K562 (cell line): ENCODE data around the gene GDAP1L1. TPM values are rescaled to one million over a fixed set of nuclear protein-coding genes. Genes with fewer than 3 reads are reported as not detected.
"Not testable (repeated sequence)": the region's sequence is repeated elsewhere in the genome, so short reads cannot be mapped to it uniquely, and the experiment has no call there.

Source experiments
- ATAC-seq: fragments of 200-7000 bp; cut with Tn5 transposase; 3 replicates; pipeline ENCODE4 v1.9.1; 2020; ENCODE audit warnings: moderate library complexity
- BruUV-seq: library from RNA; stranded (reverse); fragments of 400-500 nt; replicated peaks from 2 replicates; lab custom pipeline; 2021; lab: Mats Ljungman, UMichigan
- CTCF ChIA-PET: fragments of 300-600 bp; formaldehyde crosslinking; extraction: SDS; loops from one replicate; lab custom pipeline; 2021; ENCODE audit warnings: low intra/inter-chr PET ratio; lab: Yijun Ruan, JAX
- POLR2A ChIA-PET: fragments of 300-600, 350-650 bp; sonication (Branson Sonifier 250); formaldehyde crosslinking; extraction: SDS; loops from one replicate; lab custom pipeline; 2021; ENCODE audit warnings: antibody characterized with exemption, inconsistent platforms; lab: Yijun Ruan, JAX
- DNase-seq, 4 experiments: peaks; one replicate each; pipeline versions ENCODE4 v3.0.0 to v3.0.0-alpha.2; 2011 to 2018; ENCODE audit warnings: low spot score in 3 of 4, mixed read lengths in 3 of 4; ENCODE audit errors: extremely low read depth in 1 of 4
- FAIRE-seq: peaks from 2 replicates; lab custom pipeline; 2011; peaks lifted over from hg19 to GRCh38; lab: Jason Lieb, UNC
- H2AFZ ChIP-seq: 2 replicates; pipeline ENCODE4 v1.6.0; 2011; ENCODE audit warnings: low read depth, low read length, control low read depth, inconsistent platforms
- H3K27ac ChIP-seq: fragments of 200-600 bp; 3 replicates; pipeline ENCODE4 v1.8.0; 2011; ENCODE audit warnings: low read depth, mild to moderate bottlenecking, control low read depth, inconsistent platforms, low read length, moderate library complexity, mixed read lengths; ENCODE audit errors: extremely low read depth
- H3K27me3 ChIP-seq, 2 experiments: fragments of 300-600 bp in 1 of 2; 2 replicates in 1 of 2; 3 replicates in 1 of 2; pipeline versions ENCODE4 v1.6.0 to v1.8.0; 2011; ENCODE audit warnings: inconsistent platforms in 2 of 2, low read length in 2 of 2, mild to moderate bottlenecking in 1 of 2, mixed read lengths in 1 of 2, moderate library complexity in 1 of 2; ENCODE audit not compliant: control insufficient read depth in 2 of 2, insufficient read depth in 2 of 2
- H3K36me3 ChIP-seq: fragments of 300-600 bp; 3 replicates; pipeline ENCODE4 v1.8.0; 2011; ENCODE audit warnings: mild to moderate bottlenecking, low read length, inconsistent platforms; ENCODE audit not compliant: control insufficient read depth, insufficient read depth
- H3K4me1 ChIP-seq, 2 experiments: fragments of 200-600 bp in 1 of 2; replicated peaks in 1 of 2; 2 replicates in 1 of 2; 3 replicates in 1 of 2; pipeline versions ENCODE4 v1.5.1 to v1.8.0; 2011; ENCODE audit warnings: inconsistent platforms in 2 of 2, low read length in 2 of 2, mild to moderate bottlenecking in 1 of 2, mixed read lengths in 1 of 2, moderate library complexity in 1 of 2; ENCODE audit not compliant: control insufficient read depth in 2 of 2, insufficient read depth in 2 of 2
- H3K4me2 ChIP-seq: 2 replicates; pipeline ENCODE4 v1.6.1; 2011; ENCODE audit warnings: low read length, control low read depth, inconsistent platforms, mixed read lengths; ENCODE audit not compliant: insufficient read depth
- H3K4me3 ChIP-seq: fragments of 200-600 bp; sonication (generic), shearing (Covaris generic); 2 replicates; pipeline ENCODE4 v1.5.1; 2016; ENCODE audit warnings: control low read depth, inconsistent platforms
- H3K79me2 ChIP-seq: fragments of 200-600 bp; 3 replicates; pipeline ENCODE4 v1.8.0; 2011; ENCODE audit warnings: low read length, inconsistent platforms; ENCODE audit not compliant: control insufficient read depth, insufficient read depth
- H3K9ac ChIP-seq, 2 experiments: 2 replicates each; pipeline versions ENCODE4 v1.6.0 to v1.6.1; 2011; ENCODE audit warnings: low read depth in 2 of 2, low read length in 2 of 2, control low read depth in 1 of 2, inconsistent platforms in 1 of 2, mild to moderate bottlenecking in 1 of 2, mixed read lengths in 1 of 2; ENCODE audit not compliant: insufficient read depth in 1 of 2
- H3K9me1 ChIP-seq: one replicate; pipeline ENCODE4 v1.6.0; 2011; ENCODE audit warnings: inconsistent platforms, mild to moderate bottlenecking, low read length, moderate library complexity; ENCODE audit not compliant: control insufficient read depth, insufficient read depth
- H3K9me3 ChIP-seq: replicated peaks from 2 replicates; pipeline ENCODE4 v1.5.1; 2011; ENCODE audit warnings: low read depth, low read length, inconsistent platforms; ENCODE audit not compliant: control insufficient read depth, insufficient read depth
- H4K20me1 ChIP-seq: replicated peaks from 2 replicates; pipeline ENCODE4 v1.6.1; 2011; ENCODE audit warnings: low read length, inconsistent platforms, mixed read lengths; ENCODE audit not compliant: control insufficient read depth, insufficient read depth
- BCLAF1 ChIP-seq, 2 experiments: fragments of 450-650 bp in 1 of 2; IDR thresholded peaks; 2 replicates each; pipeline ENCODE4 v1.6.1; 2011 to 2017; ENCODE audit warnings: low read depth in 2 of 2, antibody characterized with exemption in 1 of 2, borderline replicate concordance in 1 of 2, low read length in 1 of 2, mild to moderate bottlenecking in 1 of 2, mixed read lengths in 1 of 2; ENCODE audit not compliant: control insufficient read depth in 1 of 2
- CC2D1A ChIP-seq: fragments of 450-650 bp; IDR thresholded peaks from 2 replicates; pipeline ENCODE4 v1.6.1; 2017; ENCODE audit warnings: mild to moderate bottlenecking
- FOXP1 ChIP-seq: sonication (generic); formaldehyde crosslinking; IDR thresholded peaks from 2 replicates; pipeline ENCODE4 v1.8.0; 2022; ENCODE audit warnings: mild to moderate bottlenecking, missing genetic modification reagents
- GABPB1 ChIP-seq: sonication (generic); formaldehyde crosslinking; IDR thresholded peaks from 2 replicates; pipeline ENCODE4 v1.8.0; 2022; ENCODE audit warnings: mild to moderate bottlenecking, missing genetic modification reagents
- HNRNPUL1 ChIP-seq: fragments of 200-400 bp; formaldehyde crosslinking; IDR thresholded peaks from 2 replicates; pipeline ENCODE4 v1.6.1; 2017; ENCODE audit warnings: low read length
- RCOR1 ChIP-seq, 2 experiments: IDR thresholded peaks; 2 replicates each; pipeline ENCODE4 v1.6.1; 2012; ENCODE audit warnings: low read depth in 2 of 2, low read length in 2 of 2, borderline replicate concordance in 1 of 2, improper control_type of control experiment in 1 of 2
- WGBS: fragments of 100-300 bp; shearing (Covaris generic); methylation state at CpG from one replicate; pipeline ENCODE4 v1.1.6; 2016; ENCODE audit warnings: low coverage, mixed read lengths; ENCODE audit not compliant: insufficient coverage; ENCODE audit errors: missing lambda C conversion rate; 5-methylcytosine and 5-hydroxymethylcytosine counted together
- in situ Hi-C: fragments of 300-500 bp; cut with MboI; formaldehyde crosslinking; loops from 4 replicates; pipeline ENCODE4 v1.15.0; 2018; ENCODE audit warnings: inconsistent platforms, mixed read lengths
- intact Hi-C: fragments of 100-400 bp; cut with micrococcal nuclease; formaldehyde crosslinking; loops from 2 replicates; pipeline ENCODE4 v1.14.2; 2022
- polyA plus RNA-seq, 8 experiments: library from polyadenylated mRNA; depleted of rRNA in 4 of 8; stranded (reverse) in 5 of 8; unstranded in 3 of 8; fragments of >200 nt; fragmentation: Nextera tagmentation in 2 of 8; fragmentation: Illumina TruSeq in 1 of 8; extraction: Ambion mirVana in 2 of 8; extraction: Trizol in 1 of 8; gene quantifications; 2 replicates each; pipeline versions ENCODE4 v1.2.1 to v1.2.3, GENCODE V29; 2011 to 2014; ENCODE audit warnings: inconsistent platforms in 1 of 8, missing spikeins in 1 of 8
- total RNA-seq, 7 experiments: library from RNA; depleted of rRNA in 6 of 7; stranded (reverse); fragments of >200 nt in 6 of 7; fragmentation: Illumina TruSeq in 2 of 7; extraction: Trizol in 2 of 7; gene quantifications; 2 replicates each; pipeline versions ENCODE4 v1.2.1 to v1.2.3, GENCODE V29; 2011 to 2021; ENCODE audit warnings: low replicate concordance in 1 of 7
- TF ChIP-seq, protein P1 (sequence below): fragments of 450-650 bp; IDR thresholded peaks from 2 replicates; pipeline ENCODE4 v1.6.1; 2017; ENCODE audit warnings: antibody characterized with exemption
- TF ChIP-seq, protein P2 (sequence below): sonication (generic); formaldehyde crosslinking; IDR thresholded peaks from 2 replicates; pipeline ENCODE4 v1.8.0; 2022; ENCODE audit warnings: missing genetic modification reagents, mild to moderate bottlenecking, borderline replicate concordance

The GDAP1L1 gene
- total and polyA plus RNA-seq, 9 of the 15 experiments (the other 6 are each of a cell fraction or from before 2014, with no cell fraction given): 0.06 to 0.40 (median 0.19) TPM; not detected in 5

DNA sequence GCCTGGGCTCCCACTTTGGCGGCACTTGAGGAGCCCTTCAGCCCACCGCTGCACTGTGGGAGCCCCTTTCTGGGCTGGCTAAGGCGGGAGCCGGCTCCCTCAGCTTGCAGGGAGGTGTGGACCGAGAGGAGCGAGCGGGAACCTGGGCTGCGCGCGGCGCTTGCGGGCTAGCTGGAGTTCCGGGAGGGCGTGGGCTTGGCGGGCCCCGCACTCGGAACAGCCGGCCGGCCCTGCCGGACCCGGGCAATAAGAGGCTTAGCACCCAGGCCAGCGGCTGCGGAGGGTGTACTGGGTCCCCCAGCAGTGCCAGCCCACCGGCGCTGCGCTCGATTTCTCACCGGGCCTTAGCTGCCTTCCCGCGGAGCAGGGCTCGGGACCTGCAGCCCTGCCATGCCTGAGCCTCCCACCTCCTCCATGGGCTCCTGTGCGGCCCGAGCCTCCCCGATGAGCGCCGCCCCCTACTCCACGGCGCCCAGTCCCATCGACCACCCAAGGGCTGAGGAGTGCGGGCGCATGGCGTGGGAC, 52.0 kb downstream of the GDAP1L1 start:
- CTCF ChIA-PET, H3K4me1 ChIP-seq, H3K9me3 ChIP-seq, ATAC-seq, BruUV-seq, DNase-seq, H3K4me3 ChIP-seq, H3K36me3 ChIP-seq, H3K9me1 ChIP-seq, H4K20me1 ChIP-seq, FAIRE-seq, H3K4me2 ChIP-seq, H2AFZ ChIP-seq, H3K9ac ChIP-seq, intact Hi-C loops, H3K27ac ChIP-seq, H3K79me2 ChIP-seq, in situ Hi-C loops: not testable (repeated sequence)
- H3K27me3 ChIP-seq: peaks cover 3 to 23% of the 10 kb centered on the region in 2 experiments; a peak in 2 of 5 replicates
- POLR2A ChIA-PET: interaction anchor here (0.9 kb wide), 1 partner anchor 23 kb away, joined by 3 read pairs; no protein-coding TSS in a partner anchor
- 55% methylated on average over 20 of the region's 42 CpGs for WGBS

DNA sequence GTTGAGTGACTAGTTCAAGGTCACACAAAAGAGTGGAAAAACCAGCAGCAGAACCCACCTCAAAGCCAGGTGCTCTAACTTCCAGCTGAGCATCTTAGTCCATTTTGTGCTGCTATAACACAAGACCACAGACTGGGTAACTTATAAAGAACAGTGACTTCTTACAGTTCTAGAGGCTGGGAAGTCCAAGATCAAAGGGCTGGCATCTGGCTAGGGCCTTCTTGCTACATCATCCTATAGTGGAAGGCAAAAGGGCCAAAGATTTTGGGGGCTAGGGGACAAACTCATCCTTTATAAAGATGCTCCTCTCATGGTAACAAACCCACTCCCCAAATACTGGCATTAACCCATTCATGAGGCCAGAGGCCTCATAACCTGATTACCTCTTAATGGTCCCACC, 54.2 kb downstream of the GDAP1L1 start:
- no TSS peak for BruUV-seq
- Histone ChIP-seq H3K9me3 (no peaks in the 10 kb centered on the region), H3K9me1 (no peaks in the 10 kb centered on the region), H3K4me3 (no peak overlapping the region), H3K27ac (no peak overlapping the region), H3K79me2 (no peaks in the 10 kb centered on the region), H3K27me3 (peaks cover 3 to 12% of the 10 kb centered on the region in 2 experiments; a peak in 1 of 5 replicates), H2AFZ (no peak overlapping the region), H3K4me1 (peaks cover 0 to 2% of the 10 kb centered on the region in 2 experiments; a peak in 2 of 5 replicates), H3K4me2 (no peak overlapping the region), H4K20me1 (no peaks in the 10 kb centered on the region), H3K36me3 (no peaks in the 10 kb centered on the region), H3K9ac (no peak overlapping the region)
- in situ Hi-C loops (no loop called here), intact Hi-C loops (no loop called here)
- POLR2A ChIA-PET: no interaction called here
- no peak for ATAC-seq
- no peak for DNase-seq
- CTCF ChIA-PET: no interaction called here
- FAIRE-seq: no peak
- TF ChIP-seq HNRNPUL1 (no peak), BCLAF1 (IDR thresholded peaks at IDR 0.05; ENCODE audit: borderline replicate concordance in 1 of 2, control insufficient read depth in 1 of 2, low read depth in 2 of 2, low read length in 1 of 2) (no peak), CC2D1A (no peak), RCOR1 (IDR thresholded peaks at IDR 0.05; ENCODE audit: borderline replicate concordance in 1 of 2, low read depth in 2 of 2, low read length in 2 of 2) (no peak), GABPB1 (no peak), FOXP1 (no peak)
- TF ChIP-seq, protein P1, sequence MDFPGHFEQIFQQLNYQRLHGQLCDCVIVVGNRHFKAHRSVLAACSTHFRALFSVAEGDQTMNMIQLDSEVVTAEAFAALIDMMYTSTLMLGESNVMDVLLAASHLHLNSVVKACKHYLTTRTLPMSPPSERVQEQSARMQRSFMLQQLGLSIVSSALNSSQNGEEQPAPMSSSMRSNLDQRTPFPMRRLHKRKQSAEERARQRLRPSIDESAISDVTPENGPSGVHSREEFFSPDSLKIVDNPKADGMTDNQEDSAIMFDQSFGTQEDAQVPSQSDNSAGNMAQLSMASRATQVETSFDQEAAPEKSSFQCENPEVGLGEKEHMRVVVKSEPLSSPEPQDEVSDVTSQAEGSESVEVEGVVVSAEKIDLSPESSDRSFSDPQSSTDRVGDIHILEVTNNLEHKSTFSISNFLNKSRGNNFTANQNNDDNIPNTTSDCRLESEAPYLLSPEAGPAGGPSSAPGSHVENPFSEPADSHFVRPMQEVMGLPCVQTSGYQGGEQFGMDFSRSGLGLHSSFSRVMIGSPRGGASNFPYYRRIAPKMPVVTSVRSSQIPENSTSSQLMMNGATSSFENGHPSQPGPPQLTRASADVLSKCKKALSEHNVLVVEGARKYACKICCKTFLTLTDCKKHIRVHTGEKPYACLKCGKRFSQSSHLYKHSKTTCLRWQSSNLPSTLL: no peak
- TF ChIP-seq, protein P2, sequence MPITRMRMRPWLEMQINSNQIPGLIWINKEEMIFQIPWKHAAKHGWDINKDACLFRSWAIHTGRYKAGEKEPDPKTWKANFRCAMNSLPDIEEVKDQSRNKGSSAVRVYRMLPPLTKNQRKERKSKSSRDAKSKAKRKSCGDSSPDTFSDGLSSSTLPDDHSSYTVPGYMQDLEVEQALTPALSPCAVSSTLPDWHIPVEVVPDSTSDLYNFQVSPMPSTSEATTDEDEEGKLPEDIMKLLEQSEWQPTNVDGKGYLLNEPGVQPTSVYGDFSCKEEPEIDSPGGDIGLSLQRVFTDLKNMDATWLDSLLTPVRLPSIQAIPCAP (CRISPR knock-in tag): no peak
